ENCODE measurements around the gene INO80.
A peak's percentile ranks its signal among the peaks of the same experiment; 100 is the strongest.
"Not testable (repeated sequence)": the region's sequence is repeated elsewhere in the genome, so short reads cannot be mapped to it uniquely, and the experiment has no call there.

The INO80 gene

GRCh38 chr15:40963201-40963600, 152.9 kb downstream of the INO80 start:
- no peak for DNase-seq

DNA sequence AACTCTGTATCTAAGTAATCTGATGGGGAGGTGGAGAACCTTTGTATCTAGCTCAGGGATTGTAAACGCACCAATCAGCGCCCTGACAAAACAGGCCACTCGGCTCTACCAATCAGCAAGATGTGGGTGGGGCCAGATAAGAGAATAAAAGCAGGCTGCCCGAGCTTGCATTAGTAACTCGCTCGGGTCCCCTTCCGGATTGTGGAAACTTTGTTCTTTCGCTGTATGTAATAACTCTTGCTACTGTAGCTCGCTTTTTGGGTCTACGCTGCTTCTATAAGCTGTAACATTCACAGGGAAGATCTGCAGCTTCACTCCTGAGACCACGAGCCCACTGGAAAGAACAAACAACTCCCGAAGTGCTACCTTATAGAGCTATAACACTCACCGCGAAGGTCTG, 153.8 kb downstream of the INO80 start:
- not testable (repeated sequence) for DNase-seq

GRCh38 chr15:40961740-40962139, 154.3 kb downstream of the INO80 start:
- DNase-seq = not testable (repeated sequence)

GRCh38 chr15:40960925-40961324, 155.2 kb downstream of the INO80 start:
- DNase-seq = no peak

- DNase-seq = no peak
Observed at GRCh38 chr15:40960151-40960885, 155.8 kb downstream of the INO80 start.

DNA sequence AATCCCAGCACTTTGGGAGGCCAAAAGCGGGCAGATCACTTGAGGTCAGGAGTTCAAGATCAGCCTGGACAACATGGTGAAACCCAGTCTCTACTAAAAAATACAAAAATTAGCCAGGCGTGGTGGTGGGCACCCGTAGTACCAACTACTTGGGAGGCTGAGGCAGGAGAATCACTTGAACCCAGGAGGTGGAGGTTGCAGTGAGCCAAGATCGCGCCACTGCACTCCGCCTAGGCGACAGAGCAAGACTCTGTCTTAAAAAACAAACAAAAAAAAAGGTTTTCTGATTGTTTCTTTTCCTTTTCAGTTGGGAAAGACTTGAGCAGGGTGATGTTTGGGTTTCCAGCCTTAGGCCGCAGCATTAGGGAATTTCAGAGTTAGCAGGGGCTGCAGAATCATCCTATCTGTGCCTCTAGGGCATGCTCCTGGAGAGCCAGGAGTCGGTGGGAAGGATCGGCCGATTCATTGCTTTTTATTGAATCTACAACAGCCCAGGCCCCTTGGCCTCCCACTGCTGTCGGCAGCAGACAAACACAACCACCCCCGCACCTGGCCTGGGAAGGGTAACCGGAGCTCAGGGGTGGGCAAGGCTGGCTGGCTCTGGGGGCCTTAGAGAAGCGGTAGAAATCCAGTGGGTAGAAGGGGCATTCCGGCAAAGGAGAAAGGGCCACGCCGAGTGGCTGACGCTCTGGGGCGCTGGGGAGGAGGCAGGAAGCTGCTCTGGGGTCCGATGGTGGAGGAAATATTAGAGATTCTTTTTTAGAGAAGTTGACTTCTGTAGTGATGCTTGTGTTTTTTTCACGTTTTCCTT, 156.5 kb downstream of the INO80 start:
- no peak for DNase-seq

DNA sequence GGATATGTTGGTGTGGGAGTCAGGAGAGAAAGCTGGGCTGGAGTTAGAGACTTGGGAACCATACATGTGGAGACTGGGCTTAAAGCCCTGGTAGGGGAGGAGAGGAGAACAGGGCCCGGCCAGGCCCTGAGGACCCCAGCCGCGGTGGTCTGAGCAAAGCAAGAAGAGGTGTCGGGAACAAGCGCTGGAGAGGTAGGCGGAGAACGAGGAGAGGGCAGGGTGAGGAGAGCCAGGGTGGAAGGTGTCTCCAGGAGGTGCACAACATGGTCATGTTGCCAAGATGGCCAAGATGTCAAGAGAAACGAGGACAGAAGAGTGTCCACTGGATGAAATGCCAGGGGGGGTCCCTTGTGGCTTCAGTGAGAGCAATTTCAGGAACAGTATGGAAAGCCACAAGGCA, 157.4 kb downstream of the INO80 start:
- no peak for DNase-seq

DNA sequence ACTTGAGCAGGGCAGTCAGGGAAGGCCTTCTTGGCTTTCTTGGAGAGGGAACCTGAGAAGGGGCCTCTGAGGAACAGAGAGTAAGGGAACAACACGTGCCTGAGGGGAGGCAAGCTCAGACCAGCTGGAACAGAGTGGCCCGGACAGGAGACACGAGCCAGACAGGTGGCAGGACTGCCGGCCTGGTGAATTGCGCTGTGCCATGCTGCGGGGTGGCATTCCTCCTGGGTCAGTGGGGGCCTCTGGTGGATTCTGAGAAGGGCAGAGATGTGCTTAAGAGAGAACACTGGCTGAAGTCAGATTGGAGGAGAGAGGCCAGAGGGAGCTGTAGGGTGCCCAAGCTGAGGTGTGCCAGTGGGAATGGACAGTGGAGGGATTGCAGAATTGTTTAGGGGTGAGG, 157.9 kb downstream of the INO80 start:
- no peak for DNase-seq

DNA sequence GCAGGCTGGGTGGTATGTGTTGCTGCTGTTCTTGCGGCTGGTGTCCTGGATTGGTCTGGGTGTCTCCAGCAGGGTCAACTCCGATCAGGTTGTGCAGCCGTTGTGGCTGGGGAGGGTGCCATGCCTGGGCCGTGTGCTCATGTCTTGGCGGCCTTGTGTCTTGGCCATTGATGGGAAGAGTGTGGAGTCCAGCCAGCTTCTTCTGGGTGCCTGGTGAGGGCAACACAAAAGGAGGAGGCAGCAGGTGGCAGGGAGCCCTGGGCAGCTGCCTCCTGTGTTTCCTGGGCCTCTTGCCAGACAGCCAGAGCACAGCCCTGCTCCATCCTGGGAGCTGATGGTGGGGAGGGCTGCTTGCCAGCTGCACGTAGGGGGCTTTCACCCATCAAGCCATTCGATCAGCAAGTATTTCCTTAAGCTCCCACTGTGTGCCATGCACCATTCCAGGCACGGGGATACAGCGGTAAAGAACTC, 158.5 kb downstream of the INO80 start:
- DNase-seq = no peak

DNA sequence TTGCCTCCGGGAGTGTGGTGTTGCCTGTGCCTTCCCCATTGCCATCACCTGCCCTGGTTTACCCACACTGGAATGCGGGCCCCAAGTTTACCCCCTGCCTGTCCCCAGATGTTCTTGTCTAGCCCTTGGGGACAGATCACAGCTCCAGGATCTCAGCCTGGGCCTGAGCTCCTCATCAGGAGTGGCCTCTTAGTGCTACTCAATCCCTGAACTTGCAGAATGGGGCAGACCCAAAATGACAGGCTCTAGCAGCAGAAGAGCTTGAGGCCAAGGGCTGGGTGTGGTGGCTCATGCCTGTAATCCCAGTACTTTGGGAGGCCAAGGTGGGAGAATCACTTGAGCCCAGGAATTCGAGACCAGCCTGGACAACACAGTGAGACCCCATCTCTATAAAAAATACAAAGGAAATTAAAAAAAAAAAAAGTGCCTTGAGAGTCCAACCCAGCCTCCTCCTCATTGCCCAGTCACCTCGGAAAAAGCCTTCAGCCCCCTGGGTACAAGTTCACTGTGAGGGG, 159.0 kb downstream of the INO80 start:
- DNase-seq = no peak

- no peak for DNase-seq
Observed at GRCh38 chr15:40956541-40956982, 159.5 kb downstream of the INO80 start.

GRCh38 chr15:40955930-40956540, 160.0 kb downstream of the INO80 start:
- DNase-seq = no peak

- no peak for DNase-seq
Observed at GRCh38 chr15:40955141-40955903, 160.8 kb downstream of the INO80 start.

- peak in 1 of 4 experiments; percentile 16 for DNase-seq
Observed at GRCh38 chr15:40954158-40954848, 161.8 kb downstream of the INO80 start.

DNA sequence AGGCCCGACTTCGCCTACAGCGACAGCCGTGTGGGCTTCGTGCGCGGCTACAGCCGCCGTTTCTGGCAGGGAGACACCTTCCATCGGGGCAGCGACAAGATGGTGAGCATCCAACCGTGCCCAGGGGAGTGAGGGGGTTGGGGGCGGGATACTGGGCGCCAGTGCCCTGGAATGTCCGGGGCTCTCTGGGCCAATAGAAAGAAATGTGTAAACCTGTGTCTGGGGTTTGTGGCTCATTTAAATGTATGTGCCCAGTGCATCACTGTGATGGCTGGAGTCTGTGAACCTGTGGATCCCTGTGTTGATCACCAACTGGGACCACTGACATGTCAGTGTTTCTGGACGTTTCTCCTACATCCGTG, 162.4 kb downstream of the INO80 start:
- DNase-seq = no peak

- DNase-seq = peak; percentile 92 to 96 (median 95)
Observed at GRCh38 chr15:40952901-40953712, 163.0 kb downstream of the INO80 start, which contains the start of gene CHAC1. CHAC1 (plus strand) TSS chr15:40953471; CDS start chr15:40953584, 113 bp downstream.

DNA sequence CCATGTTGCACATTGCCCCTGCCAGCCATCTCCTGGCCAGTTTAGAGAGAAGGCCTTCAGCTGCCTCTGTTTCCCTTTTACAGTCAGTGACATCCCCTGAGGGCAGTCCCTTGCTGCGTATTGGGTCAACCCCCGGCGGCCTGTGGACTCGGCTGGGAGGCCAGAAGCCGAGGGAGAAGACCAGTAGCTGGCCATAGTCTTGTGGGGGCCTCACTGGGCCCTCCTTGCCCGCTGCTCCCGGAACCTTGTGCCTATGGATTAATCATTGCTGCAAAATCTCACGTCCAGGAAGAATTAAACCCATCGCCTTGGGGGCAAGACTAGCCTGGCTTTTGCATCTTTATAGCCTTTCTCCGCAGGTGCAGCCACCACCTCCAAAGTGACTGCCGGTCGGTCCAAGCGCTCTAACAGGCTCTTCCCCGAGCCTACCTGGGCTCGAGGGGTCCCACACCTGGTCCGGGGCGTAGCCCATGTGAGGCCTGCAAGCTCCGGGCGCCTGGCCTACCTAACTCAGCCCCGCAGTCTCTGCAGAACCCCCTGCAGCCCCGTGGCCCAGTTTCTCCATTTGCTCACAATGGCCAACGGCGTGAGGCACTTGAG, 163.7 kb downstream of the INO80 start:
- DNase-seq = no peak

DNA sequence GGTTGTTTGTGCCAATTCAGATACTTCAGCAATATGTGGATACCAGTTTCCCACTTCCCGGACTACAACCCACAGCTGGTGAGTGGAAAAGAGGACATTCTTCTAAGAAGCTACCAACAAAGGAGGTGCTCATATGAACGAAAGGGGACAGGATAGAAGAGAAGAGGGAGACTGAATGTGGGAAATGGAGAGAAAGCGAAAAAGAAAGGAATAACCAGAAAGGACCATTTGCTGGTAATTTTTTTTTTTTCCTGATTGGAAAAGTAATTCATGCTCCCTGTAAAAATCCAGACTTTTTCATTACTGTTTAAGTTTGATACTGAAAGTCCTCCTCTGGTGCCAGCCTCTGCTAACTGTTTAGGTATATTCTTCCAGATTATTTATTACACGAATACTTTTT, 164.3 kb downstream of the INO80 start:
- DNase-seq = no peak

- no peak for DNase-seq
Observed at GRCh38 chr15:40949756-40950207, 166.3 kb downstream of the INO80 start.
